ENCODE results near the gene FRMD4A.

DNA sequence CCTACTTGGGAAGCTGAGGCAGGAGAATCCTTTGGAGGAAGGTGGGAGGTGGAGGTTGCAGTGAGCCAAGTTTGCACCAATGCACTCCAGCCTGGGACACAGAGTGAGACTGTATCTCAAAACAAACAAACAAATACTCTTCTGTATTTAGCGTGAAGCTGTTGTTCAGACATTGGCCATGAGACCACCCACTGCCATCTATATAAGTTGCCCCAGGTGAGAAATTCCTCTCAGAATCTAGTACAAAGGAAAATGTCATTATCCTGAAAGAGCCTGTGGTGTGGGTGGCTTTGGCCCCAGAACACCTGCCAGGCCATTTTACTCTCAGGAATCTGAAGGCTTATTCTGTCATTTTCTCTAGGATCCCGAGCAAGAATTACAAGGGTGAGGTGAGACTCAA is 4.0 kb upstream of the FRMD4A start:
- TF ChIP-seq, protein P1, sequence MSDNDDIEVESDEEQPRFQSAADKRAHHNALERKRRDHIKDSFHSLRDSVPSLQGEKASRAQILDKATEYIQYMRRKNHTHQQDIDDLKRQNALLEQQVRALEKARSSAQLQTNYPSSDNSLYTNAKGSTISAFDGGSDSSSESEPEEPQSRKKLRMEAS (IDR thresholded peaks at IDR 0.05; ENCODE audit: low read depth, low read length) = no peak
- TF ChIP-seq TAF1 (IDR thresholded peaks at IDR 0.05; ENCODE audit: borderline replicate concordance, low read depth, low read length) = no peak
- TF ChIP-seq CTCF (IDR thresholded peaks at IDR 0.05 in 2 of 3, conservative IDR thresholded peaks at IDR 0.05 in 1 of 3; ENCODE audit: control insufficient read depth in 2 of 3, extremely low read depth in 1 of 3, insufficient read depth in 1 of 3, low read depth in 3 of 3, low read length in 3 of 3) = no peak
- no peak for TF ChIP-seq EZH2 (IDR thresholded peaks at IDR 0.05; ENCODE audit: borderline replicate concordance, control insufficient read depth, low read depth, low read length)
- TF ChIP-seq, protein P2, sequence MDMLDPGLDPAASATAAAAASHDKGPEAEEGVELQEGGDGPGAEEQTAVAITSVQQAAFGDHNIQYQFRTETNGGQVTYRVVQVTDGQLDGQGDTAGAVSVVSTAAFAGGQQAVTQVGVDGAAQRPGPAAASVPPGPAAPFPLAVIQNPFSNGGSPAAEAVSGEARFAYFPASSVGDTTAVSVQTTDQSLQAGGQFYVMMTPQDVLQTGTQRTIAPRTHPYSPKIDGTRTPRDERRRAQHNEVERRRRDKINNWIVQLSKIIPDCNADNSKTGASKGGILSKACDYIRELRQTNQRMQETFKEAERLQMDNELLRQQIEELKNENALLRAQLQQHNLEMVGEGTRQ (IDR thresholded peaks at IDR 0.05; ENCODE audit: borderline replicate concordance, low read depth, low read length) = no peak
- no peak for TF ChIP-seq POLR2AphosphoS5 (IDR thresholded peaks at IDR 0.05; ENCODE audit: low read length)

Data from GM12878 (cell line).